EL (cell line): Measurements from ENCODE around the gene TTC28.
A peak's percentile ranks its signal among the peaks of the same experiment; 100 is the strongest.
"Not testable (repeated sequence)": the region's sequence is repeated elsewhere in the genome, so short reads cannot be mapped to it uniquely, and the experiment has no call there.

ENCODE experiments used
- DNase-seq: peaks from one replicate; pipeline ENCODE4 v3.0.0-alpha.2; 2016

Gene TTC28

DNA sequence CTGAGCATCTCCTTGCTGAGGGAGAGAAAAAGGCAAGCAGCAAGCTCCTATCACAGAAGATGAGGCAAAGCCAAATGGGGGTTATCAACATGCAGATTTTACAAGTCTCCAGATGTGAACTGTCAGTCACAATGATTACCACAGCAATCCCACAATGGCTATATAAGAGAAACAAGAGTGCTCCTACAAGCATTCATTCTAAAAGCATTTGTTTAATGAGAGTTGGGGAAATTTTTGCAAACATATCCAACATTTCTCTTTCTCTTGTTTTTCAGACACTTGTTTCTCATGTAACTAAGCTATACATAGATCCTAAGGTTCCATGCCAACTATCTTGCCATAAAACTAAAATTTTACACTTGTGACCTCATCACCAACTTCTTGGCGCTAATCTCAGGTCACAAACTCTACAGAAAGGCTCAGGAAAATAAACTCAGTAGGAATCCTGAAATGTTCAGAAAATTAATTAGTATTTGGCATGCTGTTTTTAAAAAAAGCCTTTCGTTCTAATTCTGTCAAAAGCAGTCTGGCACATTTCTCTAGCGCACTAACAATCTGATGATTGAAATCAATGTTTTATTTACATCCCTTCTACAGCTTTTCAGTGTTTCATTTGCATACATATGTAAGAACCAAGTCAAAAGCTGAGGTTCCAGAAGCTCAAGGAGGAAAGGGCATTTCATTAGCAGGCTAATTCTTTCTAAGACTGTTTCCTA lies 199.5 kb downstream of the TTC28 start:
- DNase-seq: no peak

DNA sequence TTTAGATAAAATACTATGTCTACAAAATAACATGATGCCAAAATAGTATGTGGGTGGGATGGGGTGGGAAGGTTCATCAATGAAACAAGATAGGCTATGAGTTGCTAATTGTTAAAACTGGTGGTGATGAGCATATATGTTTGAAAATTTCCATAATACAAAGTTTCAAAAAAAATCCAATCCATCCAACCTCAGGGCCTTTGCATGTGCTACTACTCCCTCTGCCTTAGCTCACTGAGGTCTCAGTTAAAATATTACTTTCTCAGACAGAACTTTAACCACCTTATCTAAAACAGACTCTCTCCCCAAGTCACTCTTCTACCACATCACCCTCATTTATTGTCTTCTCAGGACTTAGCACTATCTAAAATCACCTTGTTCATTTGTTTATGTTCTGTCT lies 201.1 kb downstream of the TTC28 start:
- no peak for DNase-seq

GRCh38 chr22:28477556-28477955 lies 202.1 kb downstream of the TTC28 start:
- no peak for DNase-seq

DNA sequence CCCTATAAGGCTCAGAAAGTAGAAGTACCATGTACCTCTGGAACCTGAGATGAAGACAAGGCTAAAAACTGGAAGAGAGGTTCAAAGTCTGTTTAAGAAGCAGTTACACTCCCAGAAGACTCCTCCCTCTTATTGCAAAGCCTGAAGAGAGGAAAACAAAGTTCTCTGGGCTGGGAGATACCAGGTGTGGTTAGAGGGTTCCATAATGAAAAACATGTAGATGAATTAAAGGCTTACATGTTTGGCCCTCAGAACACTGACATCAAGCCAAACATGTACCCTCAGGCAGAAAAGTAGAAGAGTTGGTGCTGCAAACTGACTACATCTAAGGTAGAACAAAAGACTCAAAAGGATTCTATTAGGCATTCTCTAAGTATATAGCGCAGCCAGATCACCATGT lies 205.3 kb downstream of the TTC28 start:
- DNase-seq: no peak

DNA sequence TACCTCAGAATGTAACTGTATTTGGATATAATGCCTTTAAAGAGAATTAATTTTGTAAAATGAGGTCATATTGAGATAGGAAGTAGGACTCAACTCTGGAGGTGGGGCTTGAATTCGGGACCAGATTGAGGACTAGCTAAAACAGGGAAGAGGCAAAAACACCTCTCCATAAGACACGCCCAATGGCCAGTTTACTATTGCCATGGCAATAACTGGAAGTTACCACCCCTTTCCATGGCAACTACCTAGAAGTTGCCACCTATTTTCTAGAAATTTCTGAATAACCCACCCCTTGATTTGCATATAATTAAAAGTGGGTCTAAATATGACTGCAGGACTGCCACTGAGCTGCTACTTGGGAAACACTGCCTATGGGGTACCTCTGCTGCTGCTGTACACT lies 206.4 kb downstream of the TTC28 start:
- no peak for DNase-seq

DNA sequence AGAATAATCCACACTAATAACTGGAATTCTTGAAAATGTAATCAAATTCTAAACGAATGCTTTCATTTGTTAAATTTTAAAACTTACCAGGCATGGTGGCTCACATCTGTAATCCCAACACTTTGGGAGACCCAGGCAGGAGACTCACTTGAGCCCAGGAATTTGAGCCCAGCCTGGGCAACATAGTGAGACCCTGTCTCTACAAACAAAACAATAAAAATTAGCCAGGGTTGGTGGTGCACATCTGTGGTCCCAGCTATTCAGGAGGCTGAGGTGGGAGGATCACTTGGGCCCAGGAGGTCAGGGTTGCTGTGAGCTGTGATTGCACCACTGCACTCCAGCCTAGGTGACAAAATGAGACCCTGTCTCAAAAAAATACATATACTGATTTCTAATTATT lies 212.6 kb downstream of the TTC28 start:
- DNase-seq: not testable (repeated sequence)

DNA sequence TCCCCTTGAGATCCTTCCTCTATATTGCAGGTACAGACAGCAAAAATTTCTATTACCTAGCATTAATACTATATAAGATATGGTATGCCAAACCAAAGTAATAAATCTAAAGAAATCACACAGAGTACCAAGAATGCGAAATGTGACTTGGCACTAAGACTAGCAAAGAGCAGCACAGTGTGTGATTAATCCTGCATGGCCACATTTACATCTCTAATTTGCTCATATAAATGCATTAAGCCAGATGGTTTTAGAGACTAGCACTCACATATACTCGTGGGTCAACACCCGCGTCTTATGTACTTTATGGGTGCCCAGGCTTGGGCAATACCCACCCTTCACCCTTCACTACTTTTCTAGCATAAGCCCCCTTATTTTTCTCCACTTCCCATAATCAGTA lies 213.2 kb downstream of the TTC28 start:
- no peak for DNase-seq

DNA sequence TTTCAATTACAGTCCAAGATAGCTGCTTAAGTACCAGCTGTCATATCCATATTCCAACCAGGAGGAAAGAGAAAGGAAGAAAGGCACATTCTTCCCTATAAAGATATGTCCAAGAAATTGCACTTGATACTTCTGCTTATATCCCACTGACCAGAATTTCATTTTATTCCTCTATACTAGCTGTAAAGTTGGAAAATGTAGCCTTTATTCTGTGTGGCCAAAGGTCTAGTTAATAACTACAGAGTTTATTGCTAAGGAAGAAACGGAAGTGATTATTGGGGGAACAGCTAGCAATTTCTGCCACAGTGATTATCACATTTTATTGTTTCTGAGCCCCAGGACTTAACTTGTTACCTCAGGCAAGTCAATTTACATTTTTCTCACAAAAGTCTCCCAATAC lies 213.8 kb downstream of the TTC28 start:
- no peak for DNase-seq

- DNase-seq: no peak
These were observed 215.5 kb downstream of the TTC28 start for GRCh38 chr22:28464127-28464526.

DNA sequence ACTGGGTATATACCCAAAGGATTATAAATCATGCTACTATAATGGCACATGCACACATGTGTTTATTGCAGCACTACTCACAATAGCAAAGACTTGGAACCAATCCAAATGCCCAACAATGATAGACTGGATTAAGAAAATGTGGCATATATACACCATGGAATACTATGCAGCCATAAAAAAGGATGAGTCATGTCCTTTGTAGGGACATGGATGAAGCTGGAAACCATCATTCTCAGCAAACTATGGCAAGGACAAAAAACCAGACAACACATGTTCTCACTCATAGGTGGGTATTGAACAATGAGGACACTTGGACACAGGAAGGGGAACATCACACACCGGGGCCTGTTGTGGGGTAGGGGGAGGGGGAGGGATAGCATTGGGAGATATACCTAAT lies 216.2 kb downstream of the TTC28 start:
- not testable (repeated sequence) for DNase-seq

- no peak for DNase-seq
These were observed 216.7 kb downstream of the TTC28 start for GRCh38 chr22:28462901-28463300.

DNA sequence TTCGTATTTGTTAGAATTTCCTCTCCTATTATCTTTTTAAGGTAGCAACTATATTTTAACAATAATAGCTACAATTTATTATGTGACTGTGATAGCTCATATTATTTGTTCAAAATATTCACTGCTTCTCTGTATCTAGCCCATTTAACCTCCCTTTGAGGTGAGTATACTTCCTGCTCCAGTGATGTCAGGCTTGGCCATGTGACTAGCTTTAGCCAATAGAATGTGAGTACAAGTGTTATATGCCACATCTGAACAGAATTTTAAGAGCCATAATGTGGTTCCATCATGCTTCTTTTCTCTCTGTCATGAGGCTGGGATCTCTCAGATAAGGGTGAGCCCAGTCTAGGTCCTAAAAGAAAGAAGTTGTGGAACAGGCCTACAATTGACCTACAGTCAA lies 217.6 kb downstream of the TTC28 start:
- no peak for DNase-seq

DNA sequence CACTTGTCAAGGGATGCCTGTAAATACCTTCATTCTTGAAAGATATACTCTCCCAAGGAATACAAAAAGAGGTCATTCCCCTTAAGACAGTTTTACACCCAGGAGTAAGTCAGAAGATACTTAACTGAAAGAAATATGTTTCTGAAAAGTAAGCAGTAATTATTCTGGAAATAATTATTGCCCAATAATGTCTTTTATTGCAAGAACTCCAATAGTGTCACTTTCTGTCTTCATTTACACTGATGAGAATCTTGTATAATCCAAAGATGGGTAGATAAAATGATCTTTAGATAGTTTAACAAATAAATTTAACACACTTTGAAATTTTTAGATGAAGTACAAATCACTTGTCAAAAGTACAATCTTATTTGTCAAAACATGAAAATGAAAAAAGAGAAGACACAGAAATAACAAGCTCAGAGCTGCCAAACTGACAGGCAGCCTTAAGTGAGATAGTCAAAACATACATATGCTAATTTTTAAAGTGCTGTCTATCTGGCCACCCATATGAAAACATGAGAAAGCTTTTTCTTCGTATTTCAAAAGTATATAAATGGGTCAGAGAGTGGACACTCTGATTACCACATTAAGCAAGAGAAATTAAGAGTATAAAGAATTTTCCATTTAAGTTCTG lies 225.1 kb downstream of the TTC28 start:
- no peak for DNase-seq

DNA sequence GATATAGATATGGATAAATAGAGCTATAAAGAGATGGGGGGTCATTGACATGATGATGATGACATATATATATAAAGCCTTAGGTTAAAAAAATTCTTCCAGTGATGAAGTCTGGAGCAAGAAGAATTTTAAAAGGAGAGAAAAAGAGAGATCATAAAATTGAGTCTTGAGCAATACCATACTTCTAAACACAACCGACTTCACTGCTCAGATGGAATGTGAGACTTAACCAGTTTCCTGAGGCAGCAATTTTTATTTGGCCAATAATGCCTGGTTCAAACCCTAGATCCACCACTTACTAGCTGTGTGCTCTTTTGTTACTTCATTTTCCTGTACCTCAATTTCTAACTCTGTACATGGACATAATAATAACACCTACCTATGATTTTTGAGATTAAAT lies 229.5 kb downstream of the TTC28 start:
- DNase-seq: no peak

DNA sequence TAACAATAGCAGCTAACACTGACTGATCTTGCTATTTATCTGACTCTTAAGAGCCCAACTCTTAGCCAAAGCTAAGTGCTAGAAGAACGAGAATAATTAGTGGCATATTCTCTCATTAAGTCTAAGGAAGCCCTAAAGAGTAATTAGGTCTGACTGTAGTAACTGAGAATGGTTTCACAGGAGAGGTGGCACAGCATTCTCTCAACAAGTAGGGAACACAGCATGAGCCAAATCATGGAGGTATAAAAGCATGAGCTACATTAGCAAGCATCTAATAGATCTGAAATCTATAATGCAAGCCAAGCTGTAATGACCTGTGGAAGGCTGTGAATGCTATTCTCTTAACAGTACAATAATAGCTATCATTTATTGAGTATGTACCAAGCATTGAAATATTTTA lies 230.6 kb downstream of the TTC28 start:
- DNase-seq: no peak

GRCh38 chr22:28448625-28449024 lies 231.0 kb downstream of the TTC28 start:
- DNase-seq: no peak

GRCh38 chr22:28444659-28445058 lies 235.0 kb downstream of the TTC28 start:
- no peak for DNase-seq

- DNase-seq: peak; percentile 68
These were observed 236.1 kb downstream of the TTC28 start for GRCh38 chr22:28443526-28443876.

DNA sequence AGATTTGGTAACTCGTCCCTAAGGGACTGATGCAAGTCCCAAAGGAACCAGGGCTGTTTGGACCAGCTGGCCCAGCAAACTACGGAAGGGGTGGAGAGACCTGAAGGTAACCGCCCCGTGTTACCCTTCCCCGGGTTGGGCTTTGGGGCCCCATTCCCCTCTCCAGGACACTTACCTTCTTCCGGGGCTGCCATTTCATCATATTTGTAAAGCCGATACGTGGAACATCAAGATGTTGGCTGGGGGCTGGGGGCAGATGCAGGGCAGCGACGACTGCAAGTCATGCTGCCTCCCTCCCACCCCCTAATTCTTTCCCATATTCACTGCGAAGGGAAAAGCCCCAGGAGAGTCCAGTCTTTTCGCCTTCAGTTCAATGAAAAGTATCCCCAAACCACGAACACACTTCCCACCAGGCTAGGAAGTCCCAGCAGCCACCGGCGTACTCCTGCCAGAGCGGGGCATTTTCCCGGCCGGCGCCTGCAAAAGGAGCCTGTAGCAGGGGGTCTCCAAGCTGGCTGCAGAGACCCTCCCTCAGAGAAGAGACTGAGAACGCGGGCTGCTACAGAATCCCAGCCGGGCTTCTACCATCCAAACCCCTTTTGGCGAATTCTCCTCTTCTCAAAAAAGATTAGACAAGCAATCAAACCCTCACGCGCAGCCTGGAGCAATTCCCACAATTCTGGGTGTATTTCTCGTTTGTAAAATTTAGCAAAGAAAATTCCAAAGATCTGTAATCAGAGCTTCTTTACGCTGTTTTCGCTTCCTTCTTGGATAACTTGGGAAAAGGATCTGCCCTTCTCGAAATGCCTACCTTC lies 236.7 kb downstream of the TTC28 start:
- peak; percentile 34 for DNase-seq

DNA sequence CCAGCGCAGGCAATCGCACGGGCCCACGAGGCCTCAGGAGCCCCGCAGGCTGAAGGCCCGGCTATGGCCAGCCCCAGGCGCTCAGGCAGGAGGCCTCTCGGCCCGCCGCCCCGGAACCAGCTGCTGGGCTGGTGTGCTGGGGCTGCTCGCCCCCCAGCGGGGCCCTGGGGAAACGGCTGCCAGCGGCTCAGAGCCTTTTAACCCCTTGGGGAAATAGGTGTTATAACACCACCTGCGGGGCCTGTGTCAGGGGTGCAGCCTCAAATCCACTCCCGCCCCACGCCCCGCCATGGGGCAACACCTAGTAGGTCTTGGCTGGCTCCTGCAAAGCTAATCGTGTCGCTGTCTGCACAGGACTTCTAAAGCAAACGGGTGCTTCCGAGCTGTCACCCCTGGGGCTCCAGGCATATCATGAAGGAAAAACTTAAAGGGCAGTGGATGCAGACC lies 237.4 kb downstream of the TTC28 start:
- peak; percentile 81 for DNase-seq

- DNase-seq: no peak
These were observed 237.8 kb downstream of the TTC28 start for GRCh38 chr22:28441720-28442263.

- DNase-seq: peak; percentile 23
These were observed 238.8 kb downstream of the TTC28 start for GRCh38 chr22:28440592-28441390.
